Loucy (cell line): ENCODE results near the gene CTR9.
"Not testable (repeated sequence)": the region's sequence is repeated elsewhere in the genome, so short reads cannot be mapped to it uniquely, and the experiment has no call there.

Source experiments
- EZH2phosphoT487 ChIP-seq: fragments of 200-600 bp; IDR thresholded peaks from 2 replicates; pipeline ENCODE4 v1.6.1; 2018; ENCODE audit warnings: antibody characterized with exemption, mild to moderate bottlenecking, moderate library complexity, borderline replicate concordance
- TF ChIP-seq, protein P1 (sequence below): fragments of 200-600 bp; sonication (generic); conservative IDR thresholded peaks from 2 replicates; pipeline ENCODE4 v1.5.1; 2014; ENCODE audit warnings: mild to moderate bottlenecking, antibody characterized with exemption, low read length

DNA sequence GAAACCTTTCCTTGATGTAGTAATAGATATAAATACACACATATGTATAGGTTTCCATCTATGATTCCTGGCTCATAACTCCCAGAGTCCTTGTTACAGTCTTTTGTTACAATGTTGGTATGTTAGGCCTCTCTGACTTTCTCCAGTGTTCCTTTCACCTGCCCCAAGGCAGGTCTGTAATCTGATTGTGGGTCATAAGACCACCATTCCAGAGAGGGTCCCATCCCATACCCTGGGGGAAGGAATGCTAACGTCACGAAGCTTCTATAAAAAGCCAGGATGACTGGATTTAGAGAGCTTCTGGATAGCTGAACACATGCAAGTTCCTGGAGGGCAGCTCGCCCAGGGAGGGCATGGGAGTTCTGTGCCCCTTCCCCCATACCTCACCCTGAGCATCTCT is 71.4 kb downstream of the CTR9 start:
- TF ChIP-seq, protein P1, sequence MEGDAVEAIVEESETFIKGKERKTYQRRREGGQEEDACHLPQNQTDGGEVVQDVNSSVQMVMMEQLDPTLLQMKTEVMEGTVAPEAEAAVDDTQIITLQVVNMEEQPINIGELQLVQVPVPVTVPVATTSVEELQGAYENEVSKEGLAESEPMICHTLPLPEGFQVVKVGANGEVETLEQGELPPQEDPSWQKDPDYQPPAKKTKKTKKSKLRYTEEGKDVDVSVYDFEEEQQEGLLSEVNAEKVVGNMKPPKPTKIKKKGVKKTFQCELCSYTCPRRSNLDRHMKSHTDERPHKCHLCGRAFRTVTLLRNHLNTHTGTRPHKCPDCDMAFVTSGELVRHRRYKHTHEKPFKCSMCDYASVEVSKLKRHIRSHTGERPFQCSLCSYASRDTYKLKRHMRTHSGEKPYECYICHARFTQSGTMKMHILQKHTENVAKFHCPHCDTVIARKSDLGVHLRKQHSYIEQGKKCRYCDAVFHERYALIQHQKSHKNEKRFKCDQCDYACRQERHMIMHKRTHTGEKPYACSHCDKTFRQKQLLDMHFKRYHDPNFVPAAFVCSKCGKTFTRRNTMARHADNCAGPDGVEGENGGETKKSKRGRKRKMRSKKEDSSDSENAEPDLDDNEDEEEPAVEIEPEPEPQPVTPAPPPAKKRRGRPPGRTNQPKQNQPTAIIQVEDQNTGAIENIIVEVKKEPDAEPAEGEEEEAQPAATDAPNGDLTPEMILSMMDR: not testable (repeated sequence)
- TF ChIP-seq EZH2phosphoT487: not testable (repeated sequence)
